ENCODE data around the gene ZNF639. TPM values are rescaled to one million over a fixed set of nuclear protein-coding genes. Genes with fewer than 3 reads are reported as not detected.
A peak's percentile ranks its signal among the peaks of the same experiment; 100 is the strongest.

ZNF639 gene
- total RNA-seq, 4 donors from 2014 or later = 28.7 to 43.7 (median 39.7) TPM

DNA sequence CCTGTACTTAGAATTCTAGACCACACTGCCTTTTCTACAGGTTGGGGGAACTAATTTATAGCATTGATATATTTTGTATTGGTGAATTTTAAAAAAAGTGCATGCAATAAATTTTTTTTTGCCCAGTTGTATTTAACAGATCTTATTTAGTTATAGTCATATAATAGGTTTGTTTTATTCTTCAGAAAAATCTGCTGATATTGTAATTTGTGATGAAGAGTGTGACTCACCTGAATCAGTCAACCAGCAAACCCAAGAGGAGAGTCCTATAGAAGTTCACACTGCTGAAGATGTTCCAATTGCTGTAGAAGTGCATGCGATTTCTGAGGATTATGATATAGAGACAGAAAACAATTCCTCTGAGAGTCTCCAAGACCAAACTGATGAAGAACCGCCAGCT lies 10.3 kb downstream of the ZNF639 start:
- no peaks in the 10 kb centered on the region for H3K4me1 ChIP-seq
- no peak overlapping the region for H3K4me3 ChIP-seq
- ATAC-seq = no peak
- no peak for DNase-seq
- TF ChIP-seq, protein P1, sequence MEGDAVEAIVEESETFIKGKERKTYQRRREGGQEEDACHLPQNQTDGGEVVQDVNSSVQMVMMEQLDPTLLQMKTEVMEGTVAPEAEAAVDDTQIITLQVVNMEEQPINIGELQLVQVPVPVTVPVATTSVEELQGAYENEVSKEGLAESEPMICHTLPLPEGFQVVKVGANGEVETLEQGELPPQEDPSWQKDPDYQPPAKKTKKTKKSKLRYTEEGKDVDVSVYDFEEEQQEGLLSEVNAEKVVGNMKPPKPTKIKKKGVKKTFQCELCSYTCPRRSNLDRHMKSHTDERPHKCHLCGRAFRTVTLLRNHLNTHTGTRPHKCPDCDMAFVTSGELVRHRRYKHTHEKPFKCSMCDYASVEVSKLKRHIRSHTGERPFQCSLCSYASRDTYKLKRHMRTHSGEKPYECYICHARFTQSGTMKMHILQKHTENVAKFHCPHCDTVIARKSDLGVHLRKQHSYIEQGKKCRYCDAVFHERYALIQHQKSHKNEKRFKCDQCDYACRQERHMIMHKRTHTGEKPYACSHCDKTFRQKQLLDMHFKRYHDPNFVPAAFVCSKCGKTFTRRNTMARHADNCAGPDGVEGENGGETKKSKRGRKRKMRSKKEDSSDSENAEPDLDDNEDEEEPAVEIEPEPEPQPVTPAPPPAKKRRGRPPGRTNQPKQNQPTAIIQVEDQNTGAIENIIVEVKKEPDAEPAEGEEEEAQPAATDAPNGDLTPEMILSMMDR (IDR thresholded peaks at IDR 0.05 in 4 of 5, conservative IDR thresholded peaks at IDR 0.05 in 1 of 5) = no peak
- TF ChIP-seq POLR2A (IDR thresholded peaks at IDR 0.05) = no peak
- intact Hi-C loops (cut with DNase I; ENCODE audit: low total_unique reads) (no loop called here), in situ Hi-C loops (cut with MboI; ENCODE audit: low sequenced_read_pairs in 4 of 4) (loop anchor here in 1 of 4 donors (25.0 kb wide), 1 partner anchor 229 kb away; the partner anchor contains the start of gene ACTL6A)
- H3K36me3 ChIP-seq = peaks cover 0 to 78% of the 10 kb centered on the region in 2 donors
- no peaks in the 10 kb centered on the region for H3K9me3 ChIP-seq
- H3K27me3 ChIP-seq = no peaks in the 10 kb centered on the region
- H3K27ac ChIP-seq = no peak overlapping the region

DNA sequence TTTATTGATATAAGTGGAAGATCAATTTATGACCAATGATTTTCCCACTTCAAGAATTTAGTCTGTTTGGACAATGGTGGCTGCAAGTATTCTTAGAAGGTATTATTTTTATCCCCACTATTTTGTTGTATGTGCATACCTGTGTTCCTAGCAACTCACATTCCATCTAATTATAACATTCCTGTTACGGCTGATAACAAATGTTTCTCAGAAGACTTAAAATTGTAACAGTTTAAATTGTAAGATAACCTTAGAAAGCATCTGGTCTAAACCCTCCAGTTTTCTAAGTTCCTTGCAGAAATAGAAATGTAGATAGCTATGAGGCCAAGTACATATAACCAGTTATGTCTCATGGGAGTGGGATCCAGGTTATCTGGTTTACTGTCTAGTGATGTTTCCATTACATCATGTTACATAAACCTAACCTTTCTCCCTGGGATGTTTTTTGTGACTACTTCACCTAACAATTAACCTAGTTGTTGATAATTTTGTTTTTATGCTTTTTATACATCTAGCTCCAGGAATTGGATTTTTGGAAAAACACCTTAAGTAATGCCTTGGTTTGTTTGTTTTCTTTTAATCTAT lies 13.6 kb downstream of the ZNF639 start:
- intact Hi-C loops (cut with DNase I; ENCODE audit: low total_unique reads) (no loop called here), in situ Hi-C loops (cut with MboI; ENCODE audit: low sequenced_read_pairs in 4 of 4) (loop anchor here in 1 of 4 donors (25.0 kb wide), 1 partner anchor 226 kb away; the partner anchor contains the start of gene ACTL6A)
- Histone ChIP-seq H3K27ac (no peak overlapping the region), H3K9me3 (no peaks in the 10 kb centered on the region), H3K4me3 (no peak overlapping the region), H3K4me1 (no peaks in the 10 kb centered on the region), H3K27me3 (no peaks in the 10 kb centered on the region), H3K36me3 (peaks cover 0 to 51% of the 10 kb centered on the region in 2 donors)
- ATAC-seq (no peak), DNase-seq (no peak)
- TF ChIP-seq, protein P1 (IDR thresholded peaks at IDR 0.05 in 4 of 5, conservative IDR thresholded peaks at IDR 0.05 in 1 of 5) = no peak
- TF ChIP-seq POLR2A (IDR thresholded peaks at IDR 0.05) = no peak

DNA sequence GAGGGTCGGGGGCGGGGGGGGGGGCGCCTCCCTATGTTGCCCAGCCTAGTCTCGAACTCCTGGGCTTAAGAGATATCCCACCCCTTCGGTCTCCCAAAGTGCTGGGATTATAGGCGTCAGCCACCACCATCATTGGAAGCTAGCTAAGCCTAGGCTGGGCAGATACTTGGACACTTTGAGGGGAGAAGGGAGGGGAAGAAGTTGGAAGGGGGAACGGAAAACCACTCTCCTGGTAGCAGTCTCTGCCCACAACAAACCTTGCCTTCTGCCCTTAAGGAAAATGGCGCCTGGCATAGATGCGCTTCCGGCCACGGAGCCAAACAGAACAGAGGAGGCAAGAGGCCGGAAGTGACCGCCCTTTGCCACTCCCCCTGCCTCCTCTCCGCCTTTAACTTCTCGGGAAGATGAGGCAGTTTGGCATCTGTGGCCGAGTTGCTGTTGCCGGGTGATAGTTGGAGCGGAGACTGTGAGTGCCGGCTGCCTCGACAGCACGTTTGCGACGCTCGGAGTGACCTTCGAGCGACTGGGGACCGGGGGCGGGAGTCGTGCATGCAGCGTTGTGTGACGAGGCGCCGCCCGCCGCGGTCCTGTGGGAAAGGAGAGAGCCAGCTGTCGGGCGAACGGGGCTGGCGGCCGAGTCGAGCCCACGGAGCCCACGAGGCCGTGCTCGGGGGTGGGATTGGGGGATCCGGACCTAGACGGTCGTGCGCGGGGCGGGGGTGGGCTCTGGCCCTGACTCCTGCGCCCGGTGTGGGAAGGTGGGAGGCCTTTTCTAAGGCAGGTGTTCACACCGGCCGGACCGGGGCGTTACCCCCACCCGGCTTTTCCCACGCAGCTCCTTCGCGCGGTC lies 24.7 kb downstream of the ZNF639 start, which contains the start of gene MFN1:
MFN1 (plus strand) TSS at position 365 of the 850 bp plus-strand sequence. CDS start 1,143 bp downstream, outside the sequence.
- intact Hi-C loops (cut with DNase I; ENCODE audit: low total_unique reads) = loop anchor here (1.0 to 5.0 kb wide), 3 partner anchors 25 to 257 kb away; partner anchors contain the start of genes ACTL6A, MRPL47 and NDUFB5
- TF ChIP-seq, protein P1 (IDR thresholded peaks at IDR 0.05 in 4 of 5, conservative IDR thresholded peaks at IDR 0.05 in 1 of 5) = no peak
- TF ChIP-seq POLR2A (IDR thresholded peaks at IDR 0.05) = peak; percentile 60 to 86
- Histone ChIP-seq H3K4me1 (peaks cover 6 to 7% of the 10 kb centered on the region in 2 donors), H3K4me3 (peak within 1 kb of the TSS; percentile 90 to 93 (median 91)), H3K9me3 (no peaks in the 10 kb centered on the region), H3K36me3 (peaks cover 0 to 34% of the 10 kb centered on the region in 2 donors), H3K27ac (peak within 1 kb of the TSS; percentile 84 to 90 (median 89)), H3K27me3 (no peaks in the 10 kb centered on the region)
- peak; percentile 91 to 95 for DNase-seq
- ATAC-seq = peak; percentile 99 to 100
- in situ Hi-C loops (cut with MboI; ENCODE audit: low sequenced_read_pairs in 4 of 4) = loop anchor here in 2 of 4 donors (10.0 to 25.0 kb wide), 2 partner anchors 215 to 217 kb away; partner anchors contain the start of gene ACTL6A (in 2 of the 2)

DNA sequence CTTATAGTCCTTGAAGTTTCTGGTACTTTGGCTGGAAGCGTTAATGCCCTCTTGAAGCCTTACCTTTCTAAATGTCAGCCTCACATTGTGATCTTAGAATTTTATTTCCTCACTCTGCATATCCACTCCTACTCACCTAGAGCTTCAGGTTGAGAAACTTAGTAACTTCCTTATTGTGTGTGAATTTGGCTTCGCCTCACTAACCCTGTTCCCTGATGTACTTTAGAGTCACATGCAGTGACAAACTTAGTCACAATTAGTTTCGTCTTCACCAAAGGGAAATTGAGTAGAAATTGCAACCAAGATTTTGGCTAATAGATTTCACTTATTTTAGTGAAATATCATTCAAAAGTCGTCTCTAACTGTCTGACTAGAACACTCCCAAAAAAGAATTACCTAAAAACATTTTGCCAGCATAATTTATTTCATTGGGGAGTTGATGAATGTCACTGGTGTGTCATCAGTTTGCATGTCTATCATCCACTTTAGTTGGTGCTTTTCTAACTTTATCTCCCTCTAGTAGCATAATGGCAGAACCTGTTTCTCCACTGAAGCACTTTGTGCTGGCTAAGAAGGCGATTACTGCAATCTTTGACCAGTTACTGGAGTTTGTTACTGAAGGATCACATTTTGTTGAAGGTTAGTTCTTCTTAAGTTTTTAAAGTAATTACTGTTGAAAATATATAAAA lies 25.6 kb downstream of the ZNF639 start:
- Histone ChIP-seq H3K36me3 (peaks cover 0 to 41% of the 10 kb centered on the region in 2 donors), H3K27ac (peak overlapping the region; percentile 84 to 90 (median 89)), H3K4me1 (peaks cover 6 to 7% of the 10 kb centered on the region in 2 donors), H3K4me3 (peak overlapping the region; percentile 90 to 93 (median 91)), H3K27me3 (no peaks in the 10 kb centered on the region), H3K9me3 (no peaks in the 10 kb centered on the region)
- intact Hi-C loops (cut with DNase I; ENCODE audit: low total_unique reads) (loop anchor here (5.0 kb wide), 1 partner anchor 214 kb away; the partner anchor contains the start of gene ACTL6A), in situ Hi-C loops (cut with MboI; ENCODE audit: low sequenced_read_pairs in 4 of 4) (loop anchor here in 2 of 4 donors (10.0 to 25.0 kb wide), 2 partner anchors 214 to 216 kb away; partner anchors contain the start of gene ACTL6A (in 2 of the 2))
- DNase-seq (no peak), ATAC-seq (no peak)
- TF ChIP-seq, protein P1 (IDR thresholded peaks at IDR 0.05 in 4 of 5, conservative IDR thresholded peaks at IDR 0.05 in 1 of 5) = no peak
- no peak for TF ChIP-seq POLR2A (IDR thresholded peaks at IDR 0.05)

Measured in gastrocnemius medialis (tissue), 4 donors.